Lung (tissue), 12 donors: ENCODE measurements around the gene CDK11B. TPM values are rescaled to one million over a fixed set of nuclear protein-coding genes. Genes with fewer than 3 reads are reported as not detected.
"Not testable (repeated sequence)": the region's sequence is repeated elsewhere in the genome, so short reads cannot be mapped to it uniquely, and the experiment has no call there.

Source experiments
- ATAC-seq: fragments of 200-7000 bp; cut with Tn5 transposase; one replicate; pipeline ENCODE4 v1.9.1; 2020; ENCODE audit warnings: moderate number of reproducible peaks; ENCODE audit not compliant: insufficient read depth, low FRiP score
- DNase-seq, 3 donors: peaks; one replicate each; pipeline ENCODE4 v3.0.0-alpha.2; 2013 to 2017
- H3K27ac ChIP-seq, 2 donors: one replicate each; pipeline ENCODE4 v1.5.1; 2013; ENCODE audit warnings: mild to moderate bottlenecking in 2 of 2, moderate library complexity in 2 of 2, control low read depth in 1 of 2, inconsistent platforms in 1 of 2, low read depth in 1 of 2, low read length in 1 of 2
- H3K27me3 ChIP-seq, 3 donors: one replicate each; pipeline ENCODE4 v1.5.1; 2013; ENCODE audit warnings: low read length in 2 of 3; ENCODE audit not compliant: control insufficient read depth in 3 of 3, insufficient read depth in 3 of 3
- H3K36me3 ChIP-seq, 4 donors: one replicate each; pipeline ENCODE4 v1.5.1; 2013; ENCODE audit warnings: low read length in 4 of 4, mild to moderate bottlenecking in 1 of 4, moderate library complexity in 1 of 4; ENCODE audit not compliant: control insufficient read depth in 4 of 4, insufficient read depth in 4 of 4
- H3K4me1 ChIP-seq, 5 donors: one replicate each; pipeline ENCODE4 v1.5.1; 2013; ENCODE audit warnings: low read length in 5 of 5, mild to moderate bottlenecking in 2 of 5, moderate library complexity in 1 of 5; ENCODE audit not compliant: control insufficient read depth in 5 of 5, insufficient read depth in 5 of 5
- H3K4me3 ChIP-seq: one replicate; pipeline ENCODE4 v1.5.1; 2013; ENCODE audit warnings: mild to moderate bottlenecking, control low read depth, moderate library complexity
- H3K9ac ChIP-seq, 2 donors: one replicate each; pipeline ENCODE4 v1.5.1; 2013; ENCODE audit warnings: low read length in 2 of 2, control low read depth in 1 of 2; ENCODE audit not compliant: insufficient read depth in 1 of 2
- H3K9me3 ChIP-seq, 4 donors: one replicate each; pipeline ENCODE4 v1.5.1; 2013; ENCODE audit warnings: low read length in 3 of 4, mild to moderate bottlenecking in 1 of 4, moderate library complexity in 1 of 4; ENCODE audit not compliant: control insufficient read depth in 4 of 4, insufficient read depth in 3 of 4
- CTCF ChIP-seq: IDR thresholded peaks from 2 replicates; pipeline ENCODE4 v1.5.1; 2012; ENCODE audit warnings: mild to moderate bottlenecking; ENCODE audit errors: control extremely low read depth, extremely low read depth
- WGBS, 2 donors: extraction: QIAGEN DNeasy Blood & Tissue Kit; methylation state at CpG; one replicate each; pipeline ENCODE4 v1.1.7; 2013; 5-methylcytosine and 5-hydroxymethylcytosine counted together
- polyA plus RNA-seq, 2 donors: library from polyadenylated mRNA; stranded (reverse); fragments of 200-250 nt; gene quantifications; one replicate each; pipeline ENCODE4 v1.2.1, GENCODE V29; 2013
- total RNA-seq, 2 donors: library from RNA; depleted of rRNA in 1 of 2; stranded (reverse); fragments of >200 nt in 1 of 2; gene quantifications; one replicate each; pipeline ENCODE4 v1.2.1, GENCODE V29; 2014 to 2021
- donor health status: control.
- donor health status: control.
- donor health status: Bipolar disorder and iron deficiency.
- donor health status: healthy.
- donor health status: DM: yes; HTN: yes; CAD: no.

Gene CDK11B
- total and polyA plus RNA-seq, 4 donors: 15.7 to 39.6 (median 24.2) TPM

- Histone ChIP-seq H3K27me3 (peaks cover 14 to 42% (median 28%) of the 10 kb centered on the region in 3 donors), H3K9me3 (no peaks in the 10 kb centered on the region), H3K36me3 (no peaks in the 10 kb centered on the region), H3K4me1 (peaks cover 0 to 22% (median 0%) of the 10 kb centered on the region in 5 donors), H3K9ac (no peak overlapping the region), H3K4me3 (no peak overlapping the region), H3K27ac (no peak overlapping the region)
- ATAC-seq: no peak
- 25 to 28% methylated on average over 13 to 14 of the region's 16 CpGs for WGBS, 2 donors
- TF ChIP-seq CTCF: no peak
- DNase-seq: no peak
Measured at GRCh38 chr1:1597275-1597930, 61.4 kb downstream of the CDK11B start.

DNA sequence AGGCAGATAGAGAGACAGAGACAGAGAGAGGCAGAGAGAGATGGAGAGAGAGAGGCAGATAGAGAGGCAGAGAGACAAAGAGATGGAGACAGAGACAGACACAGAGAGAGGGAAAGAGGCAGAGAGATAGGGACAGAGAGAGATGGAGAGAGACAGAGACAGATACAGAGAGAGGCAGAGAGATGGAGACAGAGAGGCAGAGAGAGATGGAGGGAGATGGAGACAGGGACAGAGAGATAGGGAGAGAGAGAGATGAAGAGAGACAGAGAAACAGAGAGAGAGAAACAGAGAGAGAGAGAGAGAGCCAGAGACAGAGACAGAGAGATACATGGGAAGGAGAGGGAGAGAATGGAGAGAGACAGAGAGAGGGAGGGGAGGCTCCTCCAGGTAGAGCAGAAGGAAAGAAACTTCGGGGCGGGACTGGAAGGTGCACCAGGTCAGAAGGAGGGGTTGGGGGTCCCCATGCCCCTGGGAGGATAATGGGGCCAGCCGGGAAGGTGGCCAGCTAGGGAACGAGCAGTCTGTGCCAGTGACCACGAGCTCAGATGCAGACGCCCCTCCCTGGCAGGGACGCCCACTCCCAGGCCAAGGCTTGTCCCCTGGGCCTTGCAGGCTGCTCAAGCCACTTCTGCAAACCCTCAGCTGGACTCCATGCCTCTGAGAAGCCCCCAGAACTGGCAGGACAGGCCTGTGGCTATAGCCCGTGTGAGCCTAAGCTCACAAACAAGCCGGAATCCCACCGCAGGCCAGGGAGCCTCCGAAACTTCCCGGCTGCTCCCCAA is 62.1 kb downstream of the CDK11B start:
- H3K4me1 ChIP-seq: peaks cover 0 to 22% (median 0%) of the 10 kb centered on the region in 5 donors
- WGBS, 2 donors: 41 to 51% methylated on average over 12 of the region's 12 CpGs
- DNase-seq (no peak), ATAC-seq (no peak)
- H3K4me3 ChIP-seq: no peak overlapping the region
- no peak overlapping the region for H3K27ac ChIP-seq
- no peak overlapping the region for H3K9ac ChIP-seq
- H3K36me3 ChIP-seq: no peaks in the 10 kb centered on the region
- H3K27me3 ChIP-seq: peaks cover 14 to 39% (median 28%) of the 10 kb centered on the region in 3 donors
- TF ChIP-seq CTCF: no peak
- H3K9me3 ChIP-seq: no peaks in the 10 kb centered on the region

DNA sequence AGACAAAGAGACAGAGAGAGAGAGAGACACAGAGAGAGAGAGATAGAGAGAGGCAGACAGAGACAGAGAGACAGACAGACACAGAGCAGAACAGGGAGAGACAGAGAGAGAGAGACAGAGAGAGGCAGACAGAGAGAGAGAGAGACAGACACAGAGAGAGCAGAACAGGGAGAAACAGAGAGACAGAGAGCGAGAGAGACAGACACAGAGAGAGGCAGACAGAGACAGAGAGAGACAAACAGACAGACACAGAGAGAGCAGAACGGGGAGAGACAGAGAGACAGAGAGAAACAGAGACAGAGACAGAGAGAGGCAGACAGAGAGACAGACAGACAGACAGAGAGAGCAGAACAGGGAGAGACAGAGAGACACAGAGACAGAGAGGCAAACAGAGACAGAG is 63.5 kb downstream of the CDK11B start:
- 85 to 88% methylated on average over 2 of the region's 2 CpGs for WGBS, 2 donors
- ATAC-seq: not testable (repeated sequence)

DNA sequence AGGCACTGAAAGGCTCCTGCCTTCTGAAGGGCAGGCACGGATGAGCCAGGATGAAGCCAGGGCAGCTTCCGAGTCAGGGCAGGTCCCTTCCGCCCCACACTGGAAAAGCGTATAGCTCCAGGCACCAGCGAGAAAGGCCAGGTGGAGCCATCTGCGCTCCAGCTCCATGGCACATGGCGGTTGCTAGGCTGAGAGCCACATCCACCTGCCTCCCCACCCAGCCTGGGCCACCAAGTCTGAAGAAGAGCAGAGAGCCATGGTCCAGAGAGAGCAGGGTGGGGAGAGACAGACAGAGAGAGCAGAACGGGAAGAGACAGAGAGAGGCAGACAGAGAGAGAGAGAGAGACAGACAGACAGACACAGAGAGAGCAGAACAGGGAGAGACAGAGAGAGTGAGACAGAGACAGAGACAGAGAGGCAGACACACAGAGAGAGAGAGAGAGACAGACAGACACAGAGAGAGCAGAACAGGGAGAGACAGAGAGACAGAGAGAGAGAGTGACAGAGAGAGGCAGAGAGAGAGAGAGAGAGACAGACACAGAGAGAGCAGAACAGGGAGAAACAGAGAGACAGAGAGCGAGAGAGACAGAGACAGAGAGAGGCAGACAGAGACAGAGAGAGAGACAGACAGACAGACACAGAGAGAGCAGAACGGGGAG is 64.1 kb downstream of the CDK11B start:
- ATAC-seq (no peak), DNase-seq (no peak)
- Histone ChIP-seq H3K9ac (no peak overlapping the region), H3K36me3 (no peaks in the 10 kb centered on the region), H3K9me3 (no peaks in the 10 kb centered on the region), H3K4me3 (no peak overlapping the region), H3K27ac (no peak overlapping the region), H3K27me3 (peaks cover 14 to 25% (median 22%) of the 10 kb centered on the region in 3 donors), H3K4me1 (peaks cover 0 to 15% (median 0%) of the 10 kb centered on the region in 5 donors)
- no peak for TF ChIP-seq CTCF
- WGBS, 2 donors: 58 to 72% methylated on average over 10 of the region's 10 CpGs

More for the DNA sequence above, 63.5 kb downstream of the CDK11B start:
- not testable (repeated sequence) for DNase-seq, H3K36me3 ChIP-seq, H3K9ac ChIP-seq, H3K27ac ChIP-seq, H3K4me3 ChIP-seq, H3K9me3 ChIP-seq
- Histone ChIP-seq H3K27me3 (peaks cover 14 to 27% (median 22%) of the 10 kb centered on the region in 3 donors), H3K4me1 (peaks cover 0 to 17% (median 0%) of the 10 kb centered on the region in 5 donors)
